GM21360 (cell line): ENCODE measurements around the gene FCN1.

Experiments
- ATAC-seq: cut with Tn5 transposase; IDR thresholded peaks from one replicate; pipeline ENCODE4 v1.9.1; 2021; ENCODE audit warnings: mild to moderate bottlenecking, moderate library complexity; ENCODE audit not compliant: unreplicated experiment

FCN1 gene

DNA sequence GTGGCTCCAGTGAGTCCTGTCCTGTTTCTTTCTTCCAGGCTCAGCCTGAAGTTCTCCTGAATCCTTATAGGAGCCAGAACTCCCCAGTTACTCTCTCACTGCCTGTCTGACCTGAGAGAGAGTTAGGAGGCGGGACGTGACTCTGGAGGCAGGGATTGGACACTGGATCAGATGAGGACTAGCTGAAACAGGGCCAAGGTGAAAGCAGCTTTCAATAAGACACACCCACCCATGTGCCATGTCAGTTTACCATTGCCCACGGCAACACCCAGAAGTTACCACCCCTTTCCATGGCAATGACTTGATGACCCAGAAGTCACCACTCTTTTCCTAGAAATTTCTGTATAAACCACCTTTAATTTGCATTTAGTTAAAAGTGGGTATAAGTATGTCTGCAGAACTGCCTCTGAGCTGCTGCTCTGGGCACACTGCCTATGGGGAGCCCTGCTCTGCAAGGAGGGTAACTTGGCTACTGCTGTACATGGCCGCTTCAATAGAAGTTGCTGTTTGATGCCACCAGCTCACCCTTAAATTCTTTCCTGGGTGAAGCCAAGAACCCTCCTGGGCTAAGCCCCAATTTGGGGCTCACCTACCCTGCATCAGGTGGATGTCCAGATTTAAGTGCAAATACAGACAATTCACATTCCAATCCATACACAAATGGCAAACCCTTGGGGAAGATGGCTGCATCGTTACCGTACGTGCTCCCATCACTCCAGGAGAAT is 23.4 kb downstream of the FCN1 start:
- ATAC-seq, result no peak

GRCh38 chr9:134892820-134893420 is 24.8 kb downstream of the FCN1 start:
- ATAC-seq, result no peak

DNA sequence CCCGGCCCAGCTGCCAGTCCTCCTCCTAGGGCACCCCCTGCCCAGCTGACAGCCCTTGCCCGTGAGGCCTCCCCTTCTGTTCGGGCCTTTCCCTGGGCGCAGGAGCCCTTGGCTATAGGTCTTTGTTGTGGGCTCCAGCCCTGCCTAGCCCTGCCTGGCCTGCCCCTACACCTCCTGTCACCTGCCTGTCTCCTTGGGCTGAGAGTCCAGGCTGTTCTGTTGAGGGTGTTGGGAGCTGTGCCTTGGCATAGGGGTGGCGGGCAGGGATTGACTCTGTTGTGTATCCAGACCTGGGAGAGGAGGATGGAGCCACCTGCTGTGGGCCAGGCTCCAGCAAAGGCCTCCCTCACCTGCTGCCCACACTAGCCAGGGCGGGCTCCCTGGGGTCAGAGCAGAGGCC is 25.5 kb downstream of the FCN1 start:
- ATAC-seq, result no peak

GRCh38 chr9:134891713-134892112 is 26.0 kb downstream of the FCN1 start:
- no peak for ATAC-seq

DNA sequence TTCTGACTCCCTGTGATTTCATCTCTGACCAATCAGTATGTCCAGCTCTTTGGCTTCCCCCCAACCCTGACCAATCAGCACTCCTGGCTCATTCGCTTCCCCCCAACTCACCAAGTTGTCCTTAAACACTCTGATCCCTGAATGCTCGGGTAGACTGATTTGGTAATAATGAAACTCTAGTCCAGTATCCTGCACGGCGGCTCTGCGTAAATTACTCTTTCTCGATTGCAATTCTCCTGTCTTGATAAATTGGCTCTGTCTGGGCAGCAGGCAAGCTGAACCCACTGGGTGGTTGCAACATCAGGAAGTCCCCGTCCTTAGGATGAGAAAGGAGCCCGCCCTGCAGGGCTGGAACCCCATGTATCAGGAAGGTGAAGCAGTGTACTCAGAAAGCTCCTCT is 26.7 kb downstream of the FCN1 start:
- no peak for ATAC-seq

DNA sequence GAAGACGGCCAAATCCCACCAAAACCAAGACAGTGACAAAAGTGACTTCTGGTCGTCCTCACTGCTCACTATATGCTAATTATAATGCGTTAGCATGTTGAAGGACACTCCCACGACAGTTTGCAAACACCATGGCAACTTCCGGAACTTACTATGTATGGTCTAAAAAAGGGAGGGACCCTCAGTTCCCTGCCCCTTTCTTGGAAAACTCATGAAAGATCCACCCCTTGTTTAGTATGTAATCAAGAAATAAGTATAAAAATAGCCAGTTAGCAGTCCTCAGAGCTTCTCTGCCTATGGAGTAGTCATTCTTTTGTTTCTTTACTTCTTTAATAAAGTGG is 27.6 kb downstream of the FCN1 start:
- no peak for ATAC-seq

DNA sequence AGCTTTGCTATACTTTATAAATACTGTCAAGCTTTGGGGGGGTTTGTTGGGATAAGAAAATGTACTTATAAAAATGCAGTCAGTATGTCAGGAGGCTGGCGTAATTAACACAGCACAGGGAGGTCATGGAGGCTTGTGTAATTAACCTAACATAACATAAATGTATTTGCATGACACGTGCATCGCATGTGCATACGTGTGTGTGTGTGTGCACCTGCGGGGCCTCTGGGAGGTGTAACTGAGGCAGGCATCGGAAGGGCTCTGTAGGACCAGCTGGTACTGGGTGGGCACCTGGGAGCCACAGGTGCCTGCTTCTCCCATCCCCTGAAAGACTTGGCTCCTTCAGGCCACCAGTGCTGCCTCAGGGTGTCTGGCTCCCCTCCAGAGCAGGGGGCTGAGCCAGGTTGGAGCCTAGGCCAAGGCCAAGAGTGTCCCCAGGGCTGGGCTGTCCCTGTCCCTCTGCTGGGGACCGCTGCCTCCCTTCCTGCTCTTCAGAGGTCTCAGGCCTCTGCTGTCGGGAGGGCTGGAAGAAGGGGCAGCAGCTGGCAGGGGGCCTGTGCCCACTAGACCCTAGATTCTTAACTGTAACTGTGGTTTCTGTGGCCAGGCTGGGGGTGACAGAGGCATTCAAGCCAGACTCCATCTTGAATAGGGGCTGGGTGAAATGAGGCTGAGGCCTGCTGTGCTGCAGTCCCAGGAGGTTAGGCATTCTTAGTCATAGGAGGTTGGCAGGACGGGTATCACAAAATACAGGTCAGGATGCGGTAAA is 28.1 kb downstream of the FCN1 start:
- no peak for ATAC-seq

DNA sequence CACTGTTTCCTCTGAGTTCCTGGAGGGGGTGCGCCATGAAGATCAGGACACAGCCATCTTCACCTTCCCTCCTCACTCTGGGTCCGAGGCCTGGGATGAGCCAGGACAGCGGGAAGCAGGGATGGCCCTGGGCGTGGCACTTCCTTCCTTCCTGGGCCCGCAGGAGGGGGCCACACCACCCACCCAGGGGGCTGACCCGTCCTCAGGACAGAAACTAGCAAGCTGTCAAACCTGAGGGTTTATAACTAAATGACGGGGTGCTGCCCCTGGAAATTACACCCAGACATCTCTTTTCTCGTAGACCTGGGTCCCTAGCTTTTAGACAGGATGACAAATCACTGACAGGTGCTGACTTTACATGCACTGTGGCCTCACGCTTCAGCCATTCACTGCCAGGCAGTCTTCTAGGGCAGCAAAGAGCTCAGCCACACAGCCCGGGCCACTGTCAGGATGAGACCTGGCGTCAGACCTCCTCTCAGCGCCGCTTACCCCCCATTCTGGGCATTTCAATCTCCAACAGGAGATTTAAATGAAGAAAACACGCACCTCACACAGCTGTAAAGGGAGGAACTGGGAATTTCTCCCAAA is 29.0 kb downstream of the FCN1 start:
- ATAC-seq, result no peak

GRCh38 chr9:134887686-134888602 is 29.8 kb downstream of the FCN1 start:
- ATAC-seq, result no peak

DNA sequence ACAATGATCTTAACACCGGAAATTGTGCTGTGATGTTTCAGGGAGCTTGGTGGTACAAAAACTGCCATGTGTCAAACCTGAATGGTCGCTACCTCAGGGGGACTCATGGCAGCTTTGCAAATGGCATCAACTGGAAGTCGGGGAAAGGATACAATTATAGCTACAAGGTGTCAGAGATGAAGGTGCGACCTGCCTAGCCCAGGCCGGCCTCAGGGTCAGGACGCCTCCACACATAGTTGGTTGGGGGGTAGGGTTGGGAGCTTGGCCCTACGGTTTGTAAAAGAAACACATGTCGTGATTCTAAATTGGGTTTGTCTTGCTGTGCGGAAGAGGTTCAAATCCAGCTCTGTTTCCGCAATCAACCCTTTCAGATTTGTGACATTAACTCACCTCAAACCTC is 30.5 kb downstream of the FCN1 start:
- ATAC-seq, result no peak

DNA sequence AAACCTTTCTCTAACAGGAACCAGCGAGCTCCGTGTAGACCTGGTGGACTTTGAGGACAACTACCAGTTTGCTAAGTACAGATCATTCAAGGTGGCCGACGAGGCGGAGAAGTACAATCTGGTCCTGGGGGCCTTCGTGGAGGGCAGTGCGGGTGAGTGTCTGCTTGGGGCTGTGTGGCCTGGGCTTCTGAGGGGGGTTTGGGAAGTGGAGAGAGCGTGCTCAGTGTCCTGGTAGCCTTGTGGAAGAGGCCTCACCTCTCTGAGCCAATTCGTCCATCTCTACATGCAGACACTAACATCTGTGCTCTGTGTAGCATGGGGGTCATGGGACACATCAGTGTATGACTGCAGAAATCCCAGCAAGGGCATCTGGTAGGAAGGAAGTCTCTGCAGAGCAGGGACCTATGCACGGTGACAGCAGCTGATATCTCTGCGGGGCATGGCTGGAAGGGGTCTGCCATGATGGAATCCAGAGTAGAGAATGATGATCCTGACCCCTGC is 31.2 kb downstream of the FCN1 start:
- no peak for ATAC-seq

- ATAC-seq, result no peak
Observed at GRCh38 chr9:134885679-134886412, 31.9 kb downstream of the FCN1 start.

- no peak for ATAC-seq
Observed at GRCh38 chr9:134885001-134885678, 32.6 kb downstream of the FCN1 start.

GRCh38 chr9:134884492-134884891 is 33.2 kb downstream of the FCN1 start:
- ATAC-seq, result no peak

GRCh38 chr9:134883040-134883782 is 34.5 kb downstream of the FCN1 start:
- no peak for ATAC-seq

- ATAC-seq, result no peak
Observed at GRCh38 chr9:134882204-134882785, 35.4 kb downstream of the FCN1 start.

DNA sequence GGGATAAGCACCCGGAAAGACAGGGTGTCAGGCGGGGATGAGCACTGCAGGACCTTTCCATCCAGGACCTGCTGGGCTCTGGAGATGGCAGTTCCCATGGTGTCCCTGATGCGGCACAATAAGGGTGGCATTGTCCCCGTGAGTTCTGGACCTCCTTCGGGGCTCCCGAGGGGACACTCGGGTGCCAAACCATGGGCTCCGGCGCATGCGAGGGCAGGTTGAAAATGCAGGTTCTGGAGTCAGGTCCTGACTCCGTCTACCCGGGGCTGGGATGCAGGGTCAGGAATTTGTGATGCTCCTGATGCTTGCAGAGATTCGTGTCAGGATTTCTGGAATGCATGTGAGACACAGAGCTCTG is 36.4 kb downstream of the FCN1 start:
- no peak for ATAC-seq
